Activated CD8-positive, alpha-beta T cell treated with anti-CD3 and anti-CD28 coated beads, Interleukin-2, amount 10 ng/mL, durations not matched to agents 7 days and 5 days (primary cell): Measurements from ENCODE around the gene NXF2B. TPM values are rescaled to one million over a fixed set of nuclear protein-coding genes. Genes with fewer than 3 reads are reported as not detected.

Experiments used
- total RNA-seq, 2 experiments: library from RNA; stranded (reverse); gene quantifications; one replicate each; pipeline ENCODE4 v1.2.3, GENCODE V29; 2021

Gene NXF2B
- total RNA-seq, 2 experiments from 2014 or later: not detected

Other genes with a start within 250 kb of the NXF2B start
- not detected for gene TCP11X1, start 224.7 kb downstream of the NXF2B start, total RNA-seq
- gene NXF2, start 192.8 kb downstream of the NXF2B start, total RNA-seq: not detected
- not detected for gene TCP11X2, start 31.8 kb upstream of the NXF2B start, total RNA-seq
- under 1 TPM in 1 of 2 experiments, not detected in 1; 0.50 TPM for gene TMSB15A, start 76.7 kb upstream of the NXF2B start, total RNA-seq
- gene ARMCX5, start 159.5 kb upstream of the NXF2B start, total RNA-seq: 1 to 10 TPM; 4.2 to 5.8 TPM
- gene GPRASP1, start 211.5 kb upstream of the NXF2B start, total RNA-seq: 1 to 10 TPM; 1.1 to 1.3 TPM